Measurements from ENCODE around the gene IKZF1.

The IKZF1 gene

GRCh38 chr7:50295133-50295532 lies 9.4 kb upstream of the IKZF1 start:
- no peak overlapping the region for H3K9ac ChIP-seq (ENCODE audit: low read depth, low read length)
- H3K4me1 ChIP-seq (ENCODE audit: insufficient read depth, low read length): no peaks in the 10 kb centered on the region
- no peaks in the 10 kb centered on the region for H3K9me3 ChIP-seq (ENCODE audit: control insufficient read depth, insufficient read depth, low read length)
- H3K36me3 ChIP-seq (ENCODE audit: insufficient read depth, low read length): no peaks in the 10 kb centered on the region

DNA sequence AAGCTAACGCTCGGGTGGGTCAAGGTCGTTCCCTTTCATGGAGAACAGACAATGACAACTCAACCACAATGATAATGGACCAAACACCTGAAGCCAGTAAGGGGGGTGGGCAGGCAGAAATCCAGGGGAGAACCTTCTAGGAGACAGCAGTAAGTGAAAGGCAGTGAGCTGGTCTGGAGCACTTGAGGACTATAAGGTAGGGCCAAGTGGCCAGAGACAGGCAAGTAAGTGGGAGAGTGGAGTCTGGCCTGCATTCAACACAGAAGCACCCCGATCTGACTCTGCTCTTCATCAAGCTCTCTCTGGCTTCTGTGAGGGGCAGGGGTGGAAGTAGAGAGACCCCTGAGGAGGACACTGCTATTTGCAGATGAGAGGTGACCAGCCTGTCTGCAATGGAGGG lies 7.7 kb upstream of the IKZF1 start:
- H3K4me1 ChIP-seq (ENCODE audit: insufficient read depth, low read length): no peaks in the 10 kb centered on the region
- H3K9ac ChIP-seq (ENCODE audit: low read depth, low read length): no peak overlapping the region

DNA sequence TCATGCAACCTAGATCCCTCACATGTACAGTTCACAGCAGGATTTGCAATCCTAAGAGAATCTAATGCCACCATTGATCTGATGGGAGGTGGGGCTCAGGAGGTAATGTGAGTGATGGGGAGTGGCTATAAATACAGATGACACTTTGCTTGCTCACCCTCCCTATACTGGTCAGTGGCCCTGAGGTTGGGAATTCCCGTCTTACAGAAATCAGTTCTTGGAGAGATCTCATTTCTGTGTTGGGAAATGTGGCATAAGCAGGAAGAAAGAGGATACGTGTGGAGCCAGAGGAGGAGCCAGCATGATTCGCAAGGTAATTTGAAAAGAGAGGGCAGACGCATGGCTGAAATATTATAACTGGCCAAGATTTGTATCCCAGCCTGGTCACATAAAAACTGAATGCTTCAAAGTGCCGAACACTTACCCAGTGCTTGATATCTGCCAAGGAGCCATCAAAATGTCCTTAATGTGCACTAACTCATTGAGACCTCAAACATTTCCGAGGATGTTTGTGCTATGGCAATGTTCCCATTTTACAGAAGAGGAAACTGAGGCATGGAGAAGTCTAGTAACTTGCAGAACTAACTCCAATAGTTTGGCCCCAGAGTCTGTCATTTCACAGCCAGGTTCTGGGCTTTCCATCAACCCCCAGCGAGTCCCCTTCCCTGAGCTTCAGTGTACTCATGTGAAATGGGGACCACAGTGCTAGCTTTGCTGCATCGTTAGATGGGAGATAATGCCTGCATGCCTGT lies 5.5 kb upstream of the IKZF1 start:
- no peak overlapping the region for H3K9ac ChIP-seq (ENCODE audit: low read depth, low read length)
- H3K4me1 ChIP-seq (ENCODE audit: insufficient read depth, low read length): no peaks in the 10 kb centered on the region
- H3K36me3 ChIP-seq (ENCODE audit: insufficient read depth, low read length): no peaks in the 10 kb centered on the region
- H3K9me3 ChIP-seq (ENCODE audit: control insufficient read depth, insufficient read depth, low read length): no peaks in the 10 kb centered on the region

More for the DNA sequence above, 7.7 kb upstream of the IKZF1 start:
- Histone ChIP-seq H3K36me3 (ENCODE audit: insufficient read depth, low read length) (no peaks in the 10 kb centered on the region), H3K9me3 (ENCODE audit: control insufficient read depth, insufficient read depth, low read length) (no peaks in the 10 kb centered on the region)

DNA sequence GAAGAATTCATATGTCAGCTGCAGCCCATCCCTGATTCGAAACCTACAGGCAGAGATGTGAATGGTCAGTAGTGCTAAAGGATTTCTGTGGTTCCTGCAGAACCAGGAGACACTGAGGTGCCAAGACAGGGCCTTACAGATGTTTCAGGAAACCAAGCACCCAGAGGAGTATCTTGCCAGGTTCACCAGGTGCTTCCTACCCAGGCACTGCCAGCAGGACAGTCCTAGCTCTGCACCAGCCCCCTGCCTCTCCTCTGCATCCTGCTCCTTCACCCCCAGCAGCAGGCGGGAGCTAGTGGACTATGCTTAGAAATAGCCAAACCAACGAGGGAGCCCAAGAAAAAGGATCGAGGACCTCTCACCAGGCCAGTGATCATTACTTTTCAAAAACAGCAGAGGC lies 4.2 kb upstream of the IKZF1 start:
- Histone ChIP-seq H3K9ac (ENCODE audit: low read depth, low read length) (no peak overlapping the region), H3K9me3 (ENCODE audit: control insufficient read depth, insufficient read depth, low read length) (no peaks in the 10 kb centered on the region), H3K4me1 (ENCODE audit: insufficient read depth, low read length) (no peaks in the 10 kb centered on the region), H3K36me3 (ENCODE audit: insufficient read depth, low read length) (no peaks in the 10 kb centered on the region)

- H3K4me1 ChIP-seq (ENCODE audit: insufficient read depth, low read length): no peaks in the 10 kb centered on the region
- no peaks in the 10 kb centered on the region for H3K9me3 ChIP-seq (ENCODE audit: control insufficient read depth, insufficient read depth, low read length)
- peak overlapping the region; percentile 41; the same call in 1 of the 2 replicates for H3K9ac ChIP-seq (ENCODE audit: low read depth, low read length)
- H3K36me3 ChIP-seq (ENCODE audit: insufficient read depth, low read length): no peaks in the 10 kb centered on the region
Observed at GRCh38 chr7:50302486-50303334, 1.8 kb upstream of the IKZF1 start.

DNA sequence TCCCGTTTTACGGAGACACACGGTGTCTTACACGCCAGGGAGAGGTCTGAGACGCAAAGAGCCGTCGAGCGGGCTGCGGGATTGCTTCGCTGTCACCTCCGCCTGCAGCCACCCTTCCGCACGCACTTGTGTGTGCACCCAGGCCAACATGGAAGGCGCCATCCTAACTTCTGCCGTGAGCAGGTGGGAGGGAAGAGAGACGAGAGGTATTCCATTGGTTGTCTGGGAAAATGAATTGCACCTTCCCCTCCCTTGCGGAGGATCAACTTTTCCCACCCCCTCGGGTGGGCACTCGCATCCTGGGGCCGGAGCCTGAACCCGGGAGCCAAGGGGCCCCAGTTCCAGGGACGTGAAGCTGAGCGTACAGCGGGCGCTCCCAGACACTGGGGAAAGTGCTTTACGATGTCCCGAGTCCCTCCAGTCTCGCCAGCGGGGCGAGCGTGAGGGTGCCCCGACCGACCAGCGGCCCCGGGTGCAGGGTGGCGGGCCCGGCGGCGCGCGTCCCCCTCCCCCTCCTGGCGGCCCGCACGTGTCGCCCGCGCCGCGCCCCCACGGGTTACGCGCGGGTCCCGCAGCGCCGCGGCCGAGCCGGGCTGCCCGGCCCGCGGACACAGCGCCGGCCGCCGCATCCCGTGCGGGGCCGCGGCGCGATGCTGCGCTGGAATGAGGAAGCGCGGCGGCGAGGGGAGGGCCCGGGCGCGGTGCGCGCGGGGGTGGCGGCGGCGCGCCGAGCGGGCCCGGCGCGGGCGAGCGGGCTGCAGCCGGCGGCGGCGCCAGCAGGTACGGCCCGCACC lies 984 bp upstream of the IKZF1 start:
- Histone ChIP-seq H3K36me3 (ENCODE audit: insufficient read depth, low read length) (no peaks in the 10 kb centered on the region), H3K4me1 (ENCODE audit: insufficient read depth, low read length) (no peaks in the 10 kb centered on the region), H3K9me3 (ENCODE audit: control insufficient read depth, insufficient read depth, low read length) (no peaks in the 10 kb centered on the region), H3K9ac (ENCODE audit: low read depth, low read length) (peak overlapping the region; percentile 64; the same call in 1 of the 2 replicates)

DNA sequence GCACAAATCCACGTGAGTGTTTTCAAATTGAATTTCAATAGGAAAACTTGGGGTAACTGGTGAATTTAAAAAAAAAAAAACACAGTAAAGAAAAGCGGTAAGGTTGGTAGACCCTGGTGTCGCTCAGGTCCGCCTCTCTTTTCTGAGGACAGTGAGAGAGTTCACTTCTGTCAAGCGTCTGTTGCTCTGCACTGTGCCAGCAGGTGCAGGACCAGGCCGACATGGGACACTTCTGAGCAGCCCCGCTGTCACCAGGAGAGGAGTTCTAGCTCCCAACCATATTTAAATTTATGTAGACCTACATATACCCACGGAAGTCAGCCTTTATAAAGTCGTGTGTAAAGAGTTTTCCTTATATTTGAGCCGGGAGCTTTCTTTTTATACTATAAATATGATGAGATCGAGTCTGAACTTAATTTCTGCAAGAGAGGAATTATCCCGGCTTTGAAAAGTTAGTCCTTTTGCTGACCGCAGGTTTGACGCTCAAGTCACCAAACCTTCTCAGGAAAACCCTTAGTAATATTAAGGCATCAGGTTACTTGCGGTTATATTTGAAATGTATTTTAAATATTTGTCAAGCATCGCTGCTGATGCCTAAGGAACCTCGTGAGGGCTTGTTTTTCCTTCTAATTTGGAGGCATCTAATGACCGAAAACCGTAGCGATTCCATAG lies 531 bp downstream of the IKZF1 start:
- no peaks in the 10 kb centered on the region for H3K4me1 ChIP-seq (ENCODE audit: insufficient read depth, low read length)
- no peaks in the 10 kb centered on the region for H3K36me3 ChIP-seq (ENCODE audit: insufficient read depth, low read length)
- H3K9me3 ChIP-seq (ENCODE audit: control insufficient read depth, insufficient read depth, low read length): no peaks in the 10 kb centered on the region
- H3K9ac ChIP-seq (ENCODE audit: low read depth, low read length): peak overlapping the region; percentile 64; the same call in 1 of the 2 replicates

- Histone ChIP-seq H3K4me1 (ENCODE audit: insufficient read depth, low read length) (no peaks in the 10 kb centered on the region), H3K9me3 (ENCODE audit: control insufficient read depth, insufficient read depth, low read length) (no peaks in the 10 kb centered on the region), H3K9ac (ENCODE audit: low read depth, low read length) (peak overlapping the region; percentile 64; the same call in 1 of the 2 replicates), H3K36me3 (ENCODE audit: insufficient read depth, low read length) (no peaks in the 10 kb centered on the region)
Observed at GRCh38 chr7:50305583-50306493, 1.3 kb downstream of the IKZF1 start.

- H3K36me3 ChIP-seq (ENCODE audit: insufficient read depth, low read length): no peaks in the 10 kb centered on the region
- no peaks in the 10 kb centered on the region for H3K9me3 ChIP-seq (ENCODE audit: control insufficient read depth, insufficient read depth, low read length)
- H3K4me1 ChIP-seq (ENCODE audit: insufficient read depth, low read length): no peaks in the 10 kb centered on the region
- no peak overlapping the region for H3K9ac ChIP-seq (ENCODE audit: low read depth, low read length)
Observed at GRCh38 chr7:50306494-50307367, 2.2 kb downstream of the IKZF1 start.

GRCh38 chr7:50307368-50308032 lies 3.0 kb downstream of the IKZF1 start:
- Histone ChIP-seq H3K9ac (ENCODE audit: low read depth, low read length) (no peak overlapping the region), H3K9me3 (ENCODE audit: control insufficient read depth, insufficient read depth, low read length) (no peaks in the 10 kb centered on the region), H3K36me3 (ENCODE audit: insufficient read depth, low read length) (no peaks in the 10 kb centered on the region), H3K4me1 (ENCODE audit: insufficient read depth, low read length) (no peaks in the 10 kb centered on the region)

- H3K4me1 ChIP-seq (ENCODE audit: insufficient read depth, low read length): no peaks in the 10 kb centered on the region
- no peaks in the 10 kb centered on the region for H3K36me3 ChIP-seq (ENCODE audit: insufficient read depth, low read length)
- H3K9ac ChIP-seq (ENCODE audit: low read depth, low read length): no peak overlapping the region
Observed at GRCh38 chr7:50308203-50308531, 3.7 kb downstream of the IKZF1 start.

More at GRCh38 chr7:50308203-50308531, 3.7 kb downstream of the IKZF1 start:
- no peaks in the 10 kb centered on the region for H3K9me3 ChIP-seq (ENCODE audit: control insufficient read depth, insufficient read depth, low read length)
